Kidney capillary endothelial cell (primary cell): ENCODE results near the gene U2AF1L4.
"Not testable (repeated sequence)": the region's sequence is repeated elsewhere in the genome, so short reads cannot be mapped to it uniquely, and the experiment has no call there.

Experiments used
- DNase-seq: peaks from one replicate; pipeline ENCODE4 v3.0.0-alpha.2; 2018; ENCODE audit warnings: low spot score

U2AF1L4 gene

GRCh38 chr19:35725216-35725861 is 19.9 kb downstream of the U2AF1L4 start:
- no peak for DNase-seq

GRCh38 chr19:35724560-35724959 is 20.7 kb downstream of the U2AF1L4 start:
- DNase-seq = no peak

- not testable (repeated sequence) for DNase-seq
Observed at GRCh38 chr19:35724132-35724531, 21.1 kb downstream of the U2AF1L4 start.

- no peak for DNase-seq
Observed at GRCh38 chr19:35723671-35724070, 21.5 kb downstream of the U2AF1L4 start.

- no peak for DNase-seq
Observed at GRCh38 chr19:35722897-35723296, 22.3 kb downstream of the U2AF1L4 start.

GRCh38 chr19:35722461-35722860 is 22.8 kb downstream of the U2AF1L4 start:
- DNase-seq = no peak

GRCh38 chr19:35721374-35721773 is 23.8 kb downstream of the U2AF1L4 start:
- no peak for DNase-seq

- no peak for DNase-seq
Observed at GRCh38 chr19:35720648-35721047, 24.6 kb downstream of the U2AF1L4 start.

- DNase-seq = no peak
Observed at GRCh38 chr19:35720163-35720524, 25.1 kb downstream of the U2AF1L4 start.

GRCh38 chr19:35719402-35720162 is 25.6 kb downstream of the U2AF1L4 start:
- DNase-seq = no peak

GRCh38 chr19:35718345-35719041 is 26.7 kb downstream of the U2AF1L4 start:
- DNase-seq = no peak

- DNase-seq = no peak
Observed at GRCh38 chr19:35717665-35718344, 27.4 kb downstream of the U2AF1L4 start, which contains the start of gene KMT2B. TSS of gene KMT2B (plus strand) at chr19:35718003. CDS start at chr19:35718019, 16 bp downstream.

GRCh38 chr19:35716801-35717664 is 28.2 kb downstream of the U2AF1L4 start:
- DNase-seq = peak; percentile 84

- DNase-seq = no peak
Observed at GRCh38 chr19:35715981-35716800, 29.0 kb downstream of the U2AF1L4 start.

GRCh38 chr19:35715355-35715809 is 29.8 kb downstream of the U2AF1L4 start:
- no peak for DNase-seq

GRCh38 chr19:35714601-35715354 is 30.4 kb downstream of the U2AF1L4 start:
- no peak for DNase-seq

GRCh38 chr19:35713904-35714495 is 31.2 kb downstream of the U2AF1L4 start:
- no peak for DNase-seq

GRCh38 chr19:35713506-35713850 is 31.7 kb downstream of the U2AF1L4 start:
- no peak for DNase-seq
